GM18498 (cell line): ENCODE data around the gene CFAP70.
"Not testable (repeated sequence)": the region's sequence is repeated elsewhere in the genome, so short reads cannot be mapped to it uniquely, and the experiment has no call there.

Experiments used
- ATAC-seq: cut with Tn5 transposase; IDR thresholded peaks from one replicate; pipeline ENCODE4 v1.9.1; 2021; ENCODE audit warnings: mild to moderate bottlenecking, moderate library complexity; ENCODE audit not compliant: unreplicated experiment

The CFAP70 gene

GRCh38 chr10:73358331-73359279, at the start of gene CFAP70:
CFAP70 (minus strand) TSS chr10:73358864; CDS start chr10:73354796, 4,068 bp downstream.
- peak; percentile 93 for ATAC-seq

DNA sequence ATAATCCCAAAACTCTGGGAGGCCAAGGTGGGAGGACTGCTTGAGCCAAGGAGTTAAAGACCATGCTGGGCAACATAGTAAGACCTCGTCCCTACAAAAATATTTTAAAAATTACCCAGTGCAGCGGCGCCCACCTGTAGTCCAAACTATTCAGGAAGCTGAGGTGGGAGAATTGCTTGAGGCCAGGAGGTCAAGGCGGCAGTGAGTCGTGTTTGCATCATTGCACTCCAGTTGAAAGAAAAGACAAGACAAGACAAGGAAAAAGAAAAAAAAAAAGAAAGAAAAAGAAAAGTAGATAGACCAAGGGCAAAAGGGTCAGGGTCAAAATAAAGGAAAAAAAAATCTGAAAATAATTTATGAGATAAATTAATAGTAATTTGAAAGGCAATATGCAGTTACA, 49.4 kb upstream of the CFAP70 start:
- no peak for ATAC-seq

- no peak for ATAC-seq
These were observed 48.8 kb upstream of the CFAP70 start for GRCh38 chr10:73407495-73407894.

DNA sequence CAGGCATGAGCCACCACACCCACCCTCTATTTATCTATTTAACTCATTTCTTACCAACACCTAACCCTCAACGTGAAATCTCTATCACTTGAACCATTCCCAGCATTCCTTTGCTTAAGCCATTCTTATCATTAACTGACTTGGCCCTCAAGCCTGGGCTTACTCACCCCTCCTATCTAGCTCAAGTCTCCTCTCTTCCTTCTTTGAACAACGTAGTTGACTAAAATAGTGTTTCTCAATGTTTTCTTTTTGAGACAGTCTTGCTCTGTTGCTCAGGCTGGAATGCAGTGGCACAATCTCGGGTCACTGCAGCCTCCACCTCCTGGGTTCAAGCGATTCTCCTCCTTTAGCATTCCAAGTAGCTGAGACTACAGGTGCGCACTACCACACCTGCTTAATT, 48.2 kb upstream of the CFAP70 start:
- ATAC-seq, result no peak

GRCh38 chr10:73405556-73405955, 46.9 kb upstream of the CFAP70 start:
- no peak for ATAC-seq

- no peak for ATAC-seq
These were observed 46.0 kb upstream of the CFAP70 start for GRCh38 chr10:73404690-73405089.

DNA sequence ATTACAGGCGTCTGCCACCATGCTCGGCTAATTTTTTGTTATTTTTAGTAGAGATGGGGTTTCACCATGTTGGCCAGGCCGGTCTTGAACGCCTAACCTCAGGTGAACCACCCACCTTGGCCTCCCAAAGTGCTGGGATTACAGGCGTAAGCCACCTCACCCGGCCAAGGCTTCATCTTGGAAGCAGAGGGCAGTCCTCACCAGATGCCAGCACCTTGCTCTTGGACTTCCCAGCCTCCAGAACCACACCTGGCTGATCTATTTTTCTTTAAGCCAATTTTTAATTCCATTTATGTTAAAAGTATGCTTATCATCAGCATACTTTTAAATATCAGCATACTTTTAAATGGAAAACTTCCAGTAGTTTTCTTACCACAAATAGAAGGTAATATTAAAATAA, 43.0 kb upstream of the CFAP70 start:
- ATAC-seq, result no peak

DNA sequence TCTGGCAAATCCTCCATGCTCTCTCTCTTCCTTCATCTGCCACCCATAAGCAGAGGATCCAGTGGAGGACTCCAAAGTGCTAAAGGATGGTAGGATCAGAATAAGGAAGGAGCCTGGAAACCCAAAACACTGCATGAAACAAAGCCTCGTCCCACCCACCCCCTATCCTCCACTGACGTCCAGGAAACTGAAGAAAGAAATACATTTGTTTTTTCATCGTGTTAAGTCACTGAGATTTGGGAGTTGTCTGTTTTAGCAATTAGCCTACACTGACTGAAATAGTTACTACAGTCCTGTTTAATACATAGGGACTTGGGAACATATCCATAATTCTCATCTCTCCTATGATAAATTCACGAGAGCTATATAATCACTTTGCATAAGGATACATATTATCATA, 40.4 kb upstream of the CFAP70 start:
- no peak for ATAC-seq

GRCh38 chr10:73398024-73398423, 39.4 kb upstream of the CFAP70 start:
- ATAC-seq, result no peak

GRCh38 chr10:73394325-73394724, 35.7 kb upstream of the CFAP70 start:
- not testable (repeated sequence) for ATAC-seq

DNA sequence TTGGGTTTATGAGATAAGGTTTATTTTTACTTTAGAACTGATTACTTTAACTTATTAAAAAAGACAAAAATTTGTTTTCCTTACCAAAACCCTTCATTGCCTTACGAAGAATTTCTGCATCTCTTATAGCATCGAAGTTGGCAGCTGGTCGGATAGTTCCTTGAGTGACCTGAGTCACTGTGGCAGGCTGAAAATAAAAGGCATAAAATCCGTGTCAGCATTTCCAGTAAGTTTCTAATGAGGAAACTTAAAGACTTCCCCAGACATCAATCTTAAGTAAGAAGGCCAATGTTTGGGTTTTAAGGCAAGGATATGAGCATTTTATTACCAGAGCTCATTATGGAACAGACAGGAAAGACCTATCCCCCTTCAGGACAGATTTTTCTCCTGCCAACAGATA, 29.6 kb upstream of the CFAP70 start:
- ATAC-seq, result no peak

GRCh38 chr10:73386583-73386982, 27.9 kb upstream of the CFAP70 start:
- ATAC-seq, result no peak

DNA sequence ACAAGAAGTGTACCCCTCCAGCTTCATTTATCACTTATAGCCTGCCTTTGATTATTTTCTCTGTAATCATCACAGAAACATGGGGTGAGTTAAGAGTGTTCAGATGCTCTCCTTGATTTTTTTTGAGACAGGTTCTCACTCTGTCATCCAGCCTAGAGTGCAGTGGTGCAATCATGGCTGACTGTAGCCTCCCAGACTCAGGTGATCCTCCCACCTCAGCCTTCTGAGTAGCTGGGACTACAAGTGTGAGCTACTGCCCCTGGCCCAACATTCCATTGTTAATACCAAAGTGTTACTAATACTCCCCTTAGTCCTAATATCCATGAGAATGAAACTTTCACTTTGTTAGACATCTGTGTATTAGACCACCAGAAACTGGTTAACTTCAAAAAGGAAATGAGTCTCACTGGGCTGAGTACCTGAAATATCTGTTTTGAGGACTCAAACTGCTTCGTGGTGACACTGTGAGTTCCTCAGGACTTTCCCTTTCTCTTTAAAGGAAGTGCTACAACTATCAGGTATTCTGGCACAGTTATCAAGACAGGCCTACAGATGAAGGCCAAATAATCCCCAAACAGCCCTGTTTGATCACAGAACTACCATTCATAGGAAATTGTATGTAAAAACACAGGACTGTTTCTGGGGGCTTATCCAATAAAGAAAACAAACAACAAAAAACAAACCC, 20.5 kb upstream of the CFAP70 start:
- ATAC-seq, result peak; percentile 50

- no peak for ATAC-seq
These were observed 18.0 kb upstream of the CFAP70 start for GRCh38 chr10:73376679-73377078.

DNA sequence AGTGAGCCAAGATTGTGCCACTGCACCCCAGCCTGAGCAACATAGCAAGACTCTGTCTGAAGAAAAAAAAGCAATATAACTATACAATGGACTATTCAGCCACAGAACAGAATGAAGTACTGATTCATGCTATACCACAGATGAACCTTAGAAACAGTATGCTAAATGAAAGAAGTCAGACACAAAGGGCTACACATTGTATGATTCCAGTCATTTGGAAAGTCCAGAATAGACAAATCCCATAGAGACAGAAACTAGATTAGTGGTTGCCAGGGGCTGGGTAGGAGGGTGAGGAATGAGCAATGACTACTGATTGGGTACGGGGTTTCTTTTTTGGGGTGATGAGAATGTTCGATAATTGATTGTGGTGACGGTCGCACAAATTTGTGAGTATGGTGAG, 9.6 kb upstream of the CFAP70 start:
- ATAC-seq, result no peak

GRCh38 chr10:73366381-73367298, 8.0 kb upstream of the CFAP70 start:
- ATAC-seq, result no peak

DNA sequence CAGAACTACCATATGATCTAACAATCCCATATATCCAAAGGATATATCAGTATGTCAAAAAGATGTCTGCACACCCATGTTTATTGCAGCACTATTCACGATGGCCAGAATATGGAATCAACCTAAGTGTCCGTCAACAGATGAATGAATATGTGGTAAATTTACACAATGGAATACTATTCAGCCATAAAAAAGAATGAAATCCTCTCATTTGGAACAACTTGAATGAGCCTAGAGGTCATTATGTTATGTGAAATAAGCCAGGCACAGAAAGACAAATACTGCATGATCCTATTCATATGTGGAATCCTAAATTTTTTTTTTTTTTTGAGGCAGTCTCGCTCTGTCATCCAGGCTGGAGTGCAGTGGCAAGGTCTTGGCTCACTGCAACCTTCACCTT, 6.3 kb upstream of the CFAP70 start:
- no peak for ATAC-seq

GRCh38 chr10:73359492-73359891, 828 bp upstream of the CFAP70 start:
- ATAC-seq, result no peak

DNA sequence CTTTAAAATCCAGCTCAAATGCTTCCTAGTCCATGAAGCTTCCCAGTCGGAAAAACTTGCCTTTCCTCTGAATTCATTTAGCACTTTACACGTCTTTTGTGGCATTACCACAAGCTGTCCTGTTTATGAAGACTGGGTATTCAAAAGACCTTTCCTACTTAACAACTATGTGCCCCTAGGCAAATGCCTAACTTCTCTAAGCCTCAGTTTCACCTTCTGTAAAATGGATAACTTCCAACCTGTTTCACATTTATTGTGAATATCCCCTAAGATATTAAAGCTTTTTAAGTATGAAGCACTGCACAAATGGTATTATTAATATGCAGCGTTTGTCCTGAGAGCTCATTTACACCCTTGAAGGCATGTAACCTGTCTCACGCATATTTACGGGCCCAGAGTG, 843 bp downstream of the CFAP70 start:
- ATAC-seq, result no peak

- ATAC-seq, result no peak
These were observed 1.5 kb downstream of the CFAP70 start for GRCh38 chr10:73357166-73357565.

- no peak for ATAC-seq
These were observed 14.4 kb downstream of the CFAP70 start for GRCh38 chr10:73344269-73344668.
